ENCODE results near the gene FBN2.

GRCh38 chr5:128241051-128241695 is 296.9 kb downstream of the FBN2 start:
- no peak for TF ChIP-seq POLR2AphosphoS5 (IDR thresholded peaks at IDR 0.05; ENCODE audit: low read depth, low read length)
- no peak for TF ChIP-seq POLR2A (IDR thresholded peaks at IDR 0.05; ENCODE audit: low read depth, low read length)
- no peak for TF ChIP-seq TAF1 (IDR thresholded peaks at IDR 0.05; ENCODE audit: borderline replicate concordance, low read depth, low read length)
